ENCODE measurements around the gene CFAP74. TPM values are rescaled to one million over a fixed set of nuclear protein-coding genes. Genes with fewer than 3 reads are reported as not detected.

The CFAP74 gene
- total and polyA plus RNA-seq, 2 of the 4 experiments (the other 2 are of a cell fraction), result not detected

DNA sequence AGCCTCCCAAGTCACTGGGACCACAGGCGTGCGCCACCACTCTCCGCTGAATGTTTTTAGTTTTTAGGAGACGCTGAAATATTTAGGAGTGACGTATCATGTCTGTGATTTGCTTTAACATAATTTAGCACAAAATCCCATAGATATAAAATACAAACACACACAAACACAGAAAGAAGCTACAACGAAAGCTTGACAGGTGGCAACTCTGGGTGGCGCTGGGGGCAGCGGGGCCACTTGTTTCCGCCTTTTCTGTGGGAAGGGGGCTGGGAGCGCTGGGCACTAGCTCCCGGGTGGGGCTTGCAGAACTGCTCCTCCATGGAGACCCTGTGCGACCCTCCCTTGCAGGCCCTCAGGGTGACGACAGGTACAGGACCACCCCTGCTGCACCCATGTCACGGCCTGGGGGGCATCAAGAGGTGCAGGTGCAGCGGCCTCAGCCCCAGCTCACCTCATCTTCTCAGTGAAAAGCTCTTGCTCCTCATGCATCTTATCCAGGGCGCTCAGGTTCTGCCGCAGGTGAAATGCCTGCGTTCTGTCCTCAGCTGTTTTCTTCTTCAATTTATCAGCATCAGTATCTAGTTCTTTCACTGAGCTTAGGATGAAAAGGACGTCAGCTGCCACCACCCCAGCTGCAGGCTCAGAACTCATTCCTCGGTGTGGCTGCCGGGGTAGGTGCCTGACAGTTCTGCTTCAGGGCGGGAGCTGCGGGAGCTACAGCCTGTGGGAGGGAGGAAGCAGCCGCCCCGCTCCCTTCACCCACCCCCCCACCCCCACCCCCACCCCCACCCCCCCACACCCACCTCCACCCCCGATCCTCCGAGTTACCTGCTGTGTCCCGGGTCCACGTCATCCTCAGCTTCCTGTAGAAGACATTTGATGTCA lies 15.3 kb downstream of the CFAP74 start (continued):
- TF ChIP-seq RFX5 (IDR thresholded peaks at IDR 0.05; ENCODE audit: low read depth, low read length) (no peak), POLR2A (IDR thresholded peaks at IDR 0.05; ENCODE audit: low read depth, low read length) (no peak)

- H3K79me1 ChIP-seq (ENCODE audit: low read depth in 1 of 2, low read length in 2 of 2), result no peaks in the 10 kb centered on the region
- in situ Hi-C loops (cut with MboI; ENCODE audit: low sequenced_read_pairs), result no loop called here
- TF ChIP-seq CTCF (conservative IDR thresholded peaks at IDR 0.05; ENCODE audit: low read depth, low read length) (no peak), RAD21 (IDR thresholded peaks at IDR 0.05; ENCODE audit: low read length) (no peak), MAFK (IDR thresholded peaks at IDR 0.05; ENCODE audit: low read depth, low read length) (no peak), NFE2L2 (IDR thresholded peaks at IDR 0.05; ENCODE audit: low read depth, low read length) (no peak), POLR2A (IDR thresholded peaks at IDR 0.05; ENCODE audit: low read depth, low read length) (no peak), MXI1 (IDR thresholded peaks at IDR 0.05; ENCODE audit: borderline replicate concordance, low read depth, low read length) (no peak), RFX5 (IDR thresholded peaks at IDR 0.05; ENCODE audit: low read depth, low read length) (no peak), ELK1 (IDR thresholded peaks at IDR 0.05; ENCODE audit: borderline replicate concordance, low read depth, low read length) (no peak), CEBPB (IDR thresholded peaks at IDR 0.05; ENCODE audit: low read depth, low read length) (no peak), CHD1 (IDR thresholded peaks at IDR 0.05; ENCODE audit: low read depth, low read length) (no peak), SMC3 (IDR thresholded peaks at IDR 0.05; ENCODE audit: low read depth, low read length) (no peak), RCOR1 (IDR thresholded peaks at IDR 0.05; ENCODE audit: insufficient replicate concordance, low read length) (no peak), MAZ (IDR thresholded peaks at IDR 0.05; ENCODE audit: borderline replicate concordance, low read depth, low read length) (no peak), FOS (IDR thresholded peaks at IDR 0.05; ENCODE audit: low read depth, low read length) (no peak)
Measured at GRCh38 chr1:1987142-1987510, 16.5 kb downstream of the CFAP74 start.

More at GRCh38 chr1:1987142-1987510, 16.5 kb downstream of the CFAP74 start:
- no TSS peak for BruUV-seq (replicated peaks)
- no peak overlapping the region for H3K4me2 ChIP-seq (ENCODE audit: low read depth, low read length)
- no peak overlapping the region for H3K9ac ChIP-seq (ENCODE audit: low read depth, low read length)
- DNase-seq (no peak), ATAC-seq (ENCODE audit: low read depth) (no peak)
- H4K20me1 ChIP-seq (ENCODE audit: insufficient read depth, low read length), result no peaks in the 10 kb centered on the region
- H2BK120ac ChIP-seq (ENCODE audit: low read depth, low read length), result no peak overlapping the region
- no peak overlapping the region for H3K14ac ChIP-seq (replicated peaks; ENCODE audit: low read depth, low read length)
- H2AK5ac ChIP-seq (ENCODE audit: low read depth, low read length), result no peak overlapping the region
- WGBS, 2 experiments (ENCODE audit: extremely low coverage in 2 of 2, insufficient read length in 1 of 2), result 59% methylated on average over 6 of the region's 13 CpGs; no CpG with 5 or more reads in 1 of the 2 experiments
- H3K36me3 ChIP-seq (ENCODE audit: control insufficient read depth, insufficient read depth, low read length), result no peaks in the 10 kb centered on the region
- no peak overlapping the region for H2BK5ac ChIP-seq (ENCODE audit: low read depth, low read length, poor library complexity, severe bottlenecking)
- no peaks in the 10 kb centered on the region for H3K4me1 ChIP-seq (ENCODE audit: control insufficient read depth, insufficient read depth, low read length)
- no peaks in the 10 kb centered on the region for H3K9me3 ChIP-seq (ENCODE audit: control insufficient read depth, insufficient read depth, low read length)
- no peak overlapping the region for H4K5ac ChIP-seq (ENCODE audit: low read depth, low read length)
- no peak overlapping the region for H3K56ac ChIP-seq (ENCODE audit: extremely low read depth, insufficient read depth, low read length)
- H4K8ac ChIP-seq (ENCODE audit: low read depth in 2 of 2, low read length in 2 of 2), result no peak overlapping the region
- H3K23ac ChIP-seq (ENCODE audit: low read depth, low read length), result no peak overlapping the region
- no peak overlapping the region for H3K18ac ChIP-seq (ENCODE audit: low read depth, low read length)
- peaks cover 3% of the 10 kb centered on the region; the same call in 1 of the 2 replicates for H3K9me1 ChIP-seq (ENCODE audit: insufficient read depth, low read length)
- no peak overlapping the region for H3K4ac ChIP-seq (ENCODE audit: low read depth, low read length)
- CTCF ChIA-PET, result no interaction called here
- H3K4me3 ChIP-seq (ENCODE audit: insufficient read depth, low read depth, low read length), result no peak overlapping the region
- H2AK9ac ChIP-seq (replicated peaks; ENCODE audit: low read depth, low read length, poor library complexity), result no peak overlapping the region
- intact Hi-C loops (cut with micrococcal nuclease) (no loop called here), dilution Hi-C loops (cut with HindIII; ENCODE audit: low sequenced_read_pairs, unreplicated experiment) (no loop called here)
- H2BK15ac ChIP-seq (ENCODE audit: low read depth, low read length), result no peak overlapping the region
- POLR2A ChIA-PET (ENCODE audit: unreplicated experiment), result no interaction called here
- no peak overlapping the region for H4K91ac ChIP-seq (ENCODE audit: insufficient read depth, low read depth, low read length)
- H2AFZ ChIP-seq (replicated peaks; ENCODE audit: low read length, poor library complexity), result no peak overlapping the region
- peaks cover 8% of the 10 kb centered on the region; the same call in 1 of the 2 replicates for H3K27me3 ChIP-seq (ENCODE audit: control insufficient read depth, insufficient read depth, low read length)
- no peak overlapping the region for H2BK20ac ChIP-seq (ENCODE audit: low read depth, low read length)
- H3K27ac ChIP-seq (ENCODE audit: insufficient read depth, low read length), result no peak overlapping the region
